Measurements from ENCODE around the gene KCNN3. TPM values are rescaled to one million over a fixed set of nuclear protein-coding genes. Genes with fewer than 3 reads are reported as not detected.

KCNN3 gene
- total RNA-seq, 4 donors from 2014 or later = 0.24 to 2.4 (median 0.95) TPM

- ATAC-seq (ENCODE audit: low FRiP score) = no peak
- TF ChIP-seq, protein P1, sequence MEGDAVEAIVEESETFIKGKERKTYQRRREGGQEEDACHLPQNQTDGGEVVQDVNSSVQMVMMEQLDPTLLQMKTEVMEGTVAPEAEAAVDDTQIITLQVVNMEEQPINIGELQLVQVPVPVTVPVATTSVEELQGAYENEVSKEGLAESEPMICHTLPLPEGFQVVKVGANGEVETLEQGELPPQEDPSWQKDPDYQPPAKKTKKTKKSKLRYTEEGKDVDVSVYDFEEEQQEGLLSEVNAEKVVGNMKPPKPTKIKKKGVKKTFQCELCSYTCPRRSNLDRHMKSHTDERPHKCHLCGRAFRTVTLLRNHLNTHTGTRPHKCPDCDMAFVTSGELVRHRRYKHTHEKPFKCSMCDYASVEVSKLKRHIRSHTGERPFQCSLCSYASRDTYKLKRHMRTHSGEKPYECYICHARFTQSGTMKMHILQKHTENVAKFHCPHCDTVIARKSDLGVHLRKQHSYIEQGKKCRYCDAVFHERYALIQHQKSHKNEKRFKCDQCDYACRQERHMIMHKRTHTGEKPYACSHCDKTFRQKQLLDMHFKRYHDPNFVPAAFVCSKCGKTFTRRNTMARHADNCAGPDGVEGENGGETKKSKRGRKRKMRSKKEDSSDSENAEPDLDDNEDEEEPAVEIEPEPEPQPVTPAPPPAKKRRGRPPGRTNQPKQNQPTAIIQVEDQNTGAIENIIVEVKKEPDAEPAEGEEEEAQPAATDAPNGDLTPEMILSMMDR (IDR thresholded peaks at IDR 0.05) = no peak
Measured at GRCh38 chr1:154778944-154779343, 91.1 kb downstream of the KCNN3 start.

DNA sequence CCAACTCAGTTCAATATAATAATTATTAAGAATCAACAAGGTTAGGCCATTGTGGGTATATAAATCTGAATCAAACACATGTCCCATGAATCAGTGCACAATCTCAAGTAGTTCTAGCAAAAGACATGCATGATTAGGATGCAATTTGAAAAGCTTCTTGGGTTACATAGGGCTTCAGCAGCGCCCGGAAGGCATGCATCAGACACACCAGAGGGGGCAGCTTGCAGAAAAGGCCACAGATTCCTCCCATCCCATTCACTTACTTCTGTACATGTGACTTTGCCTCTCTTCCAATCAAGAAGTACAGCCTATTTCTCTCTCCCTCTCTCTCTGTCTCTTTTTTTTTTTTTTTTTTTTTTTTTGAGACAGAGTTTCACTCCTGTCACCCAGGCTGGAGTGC is 91.8 kb downstream of the KCNN3 start:
- no peak for ATAC-seq (ENCODE audit: low FRiP score)
- DNase-seq (ENCODE audit: low spot score) = no peak
- TF ChIP-seq, protein P1 (IDR thresholded peaks at IDR 0.05) = no peak

More at GRCh38 chr1:154778944-154779343, 91.1 kb downstream of the KCNN3 start:
- no peak for DNase-seq (ENCODE audit: low spot score)

DNA sequence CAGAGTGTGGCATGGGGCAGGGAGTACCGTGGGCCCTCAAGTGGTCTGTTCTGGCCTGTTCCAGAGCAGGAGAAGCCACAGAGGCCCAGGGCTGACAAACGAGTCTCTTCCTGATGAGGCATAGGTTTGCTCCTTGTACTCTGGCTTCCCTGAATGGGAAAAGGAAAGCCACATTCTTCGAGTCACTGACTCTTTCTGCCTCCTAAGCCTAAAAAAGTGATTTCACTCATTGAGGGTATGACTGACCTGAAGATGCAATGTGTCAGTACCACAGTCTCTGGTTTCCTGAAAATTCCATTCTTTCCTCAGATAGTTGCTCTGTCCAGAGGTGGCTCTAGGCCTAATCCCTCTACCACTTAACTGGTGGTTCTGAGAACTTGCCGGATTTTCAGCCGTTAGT is 92.3 kb downstream of the KCNN3 start:
- DNase-seq (ENCODE audit: low spot score) = no peak
- TF ChIP-seq, protein P1 (IDR thresholded peaks at IDR 0.05) = no peak
- no peak for ATAC-seq (ENCODE audit: low FRiP score)

DNA sequence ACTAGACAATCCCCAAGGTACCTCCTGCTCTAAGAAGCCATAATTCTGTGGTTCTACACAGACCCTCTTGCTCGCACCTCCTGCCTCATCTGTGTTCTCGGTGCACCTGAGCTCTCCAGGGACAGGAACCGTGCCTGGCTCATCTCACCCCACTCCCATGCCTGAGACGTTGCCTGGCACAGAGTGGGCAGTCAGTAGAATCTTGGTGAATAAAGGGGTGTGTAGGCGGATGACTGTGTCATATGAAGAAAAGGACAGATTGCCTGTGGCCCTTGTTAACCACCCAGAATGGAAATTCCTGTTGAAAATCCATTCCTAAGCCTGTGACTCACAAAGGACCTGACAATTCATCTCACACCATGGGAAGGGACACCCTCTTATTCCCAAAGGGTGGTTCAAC is 92.9 kb downstream of the KCNN3 start:
- ATAC-seq (ENCODE audit: low FRiP score) (no peak), DNase-seq (ENCODE audit: low spot score) (no peak)
- TF ChIP-seq, protein P1 (IDR thresholded peaks at IDR 0.05) = no peak

DNA sequence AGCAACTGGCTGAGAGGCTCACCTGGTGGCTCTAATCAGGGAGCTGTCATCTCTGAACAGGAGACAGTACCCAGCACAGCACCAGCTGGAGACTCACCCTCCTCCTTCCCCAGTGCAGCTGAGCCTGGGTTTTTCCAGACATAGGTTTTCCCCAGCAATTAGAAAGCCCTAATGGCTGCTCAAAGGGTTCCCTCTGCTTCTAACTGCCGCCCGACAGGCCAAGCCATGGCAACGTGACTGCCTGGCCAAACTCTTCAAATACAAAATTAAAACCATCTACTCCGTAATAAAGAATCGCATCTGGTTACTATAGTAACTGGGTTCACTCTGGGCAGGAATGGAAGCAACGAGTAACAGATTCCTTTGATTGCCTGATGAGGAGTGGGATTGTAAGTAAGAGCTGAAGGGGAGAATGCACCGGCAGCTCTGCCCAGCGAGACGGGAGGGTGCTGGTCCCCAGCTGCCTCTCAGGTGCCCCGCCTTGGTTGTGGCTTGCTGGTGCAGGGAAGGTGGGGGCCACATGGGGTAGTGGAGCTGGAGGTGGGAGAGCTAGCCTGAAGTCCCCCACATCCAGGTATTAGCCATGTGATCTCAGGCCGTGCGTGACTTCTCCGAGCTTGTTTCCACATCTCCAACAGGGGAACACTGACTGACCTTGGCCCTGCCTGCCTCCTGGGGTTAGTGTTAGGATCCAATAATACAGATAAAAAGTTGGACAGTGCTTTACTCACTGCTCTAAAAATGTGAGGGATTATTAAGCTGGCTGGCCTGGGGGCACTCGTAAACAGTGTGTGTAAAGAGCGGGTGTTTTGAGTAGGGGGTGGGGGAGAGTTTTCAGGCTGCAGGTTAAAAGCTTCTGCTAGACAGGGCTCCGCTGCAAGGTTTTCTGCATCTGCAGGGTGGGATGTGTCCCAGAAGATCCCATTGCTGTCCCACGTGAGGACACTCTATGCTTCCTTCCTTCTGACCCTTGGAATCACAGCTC is 94.2 kb downstream of the KCNN3 start:
- TF ChIP-seq, protein P1 (IDR thresholded peaks at IDR 0.05) = no peak
- DNase-seq (ENCODE audit: low spot score) (no peak), ATAC-seq (ENCODE audit: low FRiP score) (no peak)

DNA sequence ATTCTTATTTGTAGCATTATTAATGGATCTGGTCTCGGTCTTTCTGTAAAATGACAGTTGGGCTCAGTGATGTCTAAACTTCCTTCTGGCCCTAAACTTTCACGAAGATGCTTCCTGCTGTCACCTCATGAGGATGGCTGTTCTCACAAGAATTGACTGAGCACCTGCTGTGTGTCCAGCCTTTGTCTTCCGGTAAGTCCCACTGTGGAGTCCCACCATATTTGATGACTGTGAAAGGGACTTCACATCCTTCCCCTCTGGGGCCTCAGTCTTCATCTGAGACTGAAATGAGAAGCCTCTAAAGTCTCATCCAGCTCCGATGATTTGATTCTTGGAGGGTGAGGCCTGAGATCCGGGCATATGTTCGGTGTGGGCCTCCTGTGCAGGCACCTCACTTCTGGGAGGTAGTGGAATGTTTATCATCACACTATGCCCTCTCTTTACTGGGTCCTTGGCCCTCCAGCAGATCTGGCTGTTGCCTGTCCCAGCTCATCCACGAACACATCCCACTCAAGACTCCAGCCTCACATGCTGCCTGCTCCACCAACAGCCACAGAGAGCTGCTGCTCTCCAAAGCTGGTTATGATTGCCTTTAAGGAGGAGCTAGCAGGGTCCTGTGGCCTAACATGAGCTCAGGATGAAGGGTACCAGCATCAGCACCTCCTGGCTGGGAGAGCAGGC is 95.8 kb downstream of the KCNN3 start:
- TF ChIP-seq, protein P1 (IDR thresholded peaks at IDR 0.05) = no peak
- DNase-seq (ENCODE audit: low spot score) (no peak), ATAC-seq (ENCODE audit: low FRiP score) (no peak)
